NT2/D1 (cell line): ENCODE measurements around the gene TANK.

ENCODE experiments used
- DNase-seq: peaks from one replicate; pipeline ENCODE4 v3.0.0-alpha.2; 2011; ENCODE audit warnings: low read depth, low spot score
- H3K27me3 ChIP-seq: 2 replicates; pipeline ENCODE4 v1.6.0; 2011; ENCODE audit warnings: mild to moderate bottlenecking; ENCODE audit not compliant: insufficient read length, insufficient read depth
- H3K36me3 ChIP-seq: 2 replicates; pipeline ENCODE4 v1.6.1; 2011; ENCODE audit warnings: mild to moderate bottlenecking, low read length, mixed read lengths; ENCODE audit not compliant: insufficient read depth, insufficient read length
- H3K4me1 ChIP-seq: 2 replicates; pipeline ENCODE4 v1.5.1; 2011; ENCODE audit not compliant: insufficient read depth, insufficient read length
- H3K4me3 ChIP-seq: 2 replicates; pipeline ENCODE4 v1.5.1; 2011; ENCODE audit warnings: low read depth; ENCODE audit not compliant: insufficient read length
- H3K9ac ChIP-seq: 2 replicates; pipeline ENCODE4 v1.6.0; 2011; ENCODE audit warnings: low read depth; ENCODE audit not compliant: insufficient read length
- H3K9me3 ChIP-seq: 2 replicates; pipeline ENCODE4 v1.5.1; 2011; ENCODE audit warnings: mild to moderate bottlenecking, low read length; ENCODE audit not compliant: insufficient read depth
- SUZ12 ChIP-seq: IDR thresholded peaks from 2 replicates; pipeline ENCODE4 v1.6.1; 2011; ENCODE audit not compliant: insufficient read length, insufficient read depth; ENCODE audit errors: extremely low read depth
- YY1 ChIP-seq: IDR thresholded peaks from 2 replicates; pipeline ENCODE4 v1.6.1; 2011; ENCODE audit not compliant: insufficient read length, insufficient read depth
- ZNF274 ChIP-seq: IDR thresholded peaks from 2 replicates; pipeline ENCODE4 v1.6.1; 2011; ENCODE audit warnings: mild to moderate bottlenecking, low read depth, low read length

Gene TANK

DNA sequence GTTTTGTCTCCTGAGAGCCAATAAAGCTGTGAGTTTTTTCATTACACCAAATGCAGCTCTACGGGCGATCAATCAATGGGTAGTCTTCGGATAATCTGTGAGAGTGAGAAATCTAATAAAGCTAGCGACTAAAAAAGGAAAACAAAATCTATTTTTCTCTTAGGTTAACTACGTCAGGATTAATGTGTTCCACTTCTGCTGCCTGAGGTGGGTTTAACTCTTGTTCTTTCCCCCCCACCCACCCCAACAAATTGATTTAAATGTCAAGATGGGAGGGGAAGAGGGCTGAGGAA lies 85.0 kb downstream of the TANK start:
- H3K27me3 ChIP-seq = peaks cover 25% of the 10 kb centered on the region
- no peaks in the 10 kb centered on the region for H3K4me1 ChIP-seq
- H3K9me3 ChIP-seq = no peaks in the 10 kb centered on the region
- TF ChIP-seq SUZ12 (no peak), YY1 (no peak), ZNF274 (no peak)
- peak overlapping the region; percentile 62 for H3K9ac ChIP-seq
- H3K4me3 ChIP-seq = peak overlapping the region; percentile 50
- DNase-seq = no peak
- H3K36me3 ChIP-seq = peaks cover 3% of the 10 kb centered on the region

DNA sequence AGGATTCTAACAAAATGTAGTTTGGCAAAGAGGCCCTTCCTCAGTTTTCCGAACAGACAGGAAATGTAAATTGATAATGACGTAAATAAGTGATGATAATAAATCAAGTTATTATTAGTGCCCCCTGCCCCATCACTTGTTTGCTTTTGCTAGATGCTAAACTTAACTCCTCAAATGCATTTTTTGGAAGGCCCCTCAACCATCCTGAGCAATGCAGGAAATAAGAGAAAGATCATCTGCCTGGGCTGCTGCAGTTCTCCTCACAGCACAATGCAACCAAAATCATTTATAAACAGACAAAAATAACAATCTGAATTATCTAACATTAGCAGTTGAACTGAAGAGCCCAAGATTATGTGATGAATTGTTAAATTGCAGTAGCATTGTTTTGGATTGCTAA lies 85.4 kb downstream of the TANK start:
- no peaks in the 10 kb centered on the region for H3K4me1 ChIP-seq
- peaks cover 3% of the 10 kb centered on the region for H3K36me3 ChIP-seq
- peaks cover 20% of the 10 kb centered on the region for H3K27me3 ChIP-seq
- no peak overlapping the region for H3K4me3 ChIP-seq
- DNase-seq = no peak
- H3K9ac ChIP-seq = no peak overlapping the region
- no peak for TF ChIP-seq YY1
- TF ChIP-seq SUZ12 = no peak
- no peak for TF ChIP-seq ZNF274
- H3K9me3 ChIP-seq = no peaks in the 10 kb centered on the region

DNA sequence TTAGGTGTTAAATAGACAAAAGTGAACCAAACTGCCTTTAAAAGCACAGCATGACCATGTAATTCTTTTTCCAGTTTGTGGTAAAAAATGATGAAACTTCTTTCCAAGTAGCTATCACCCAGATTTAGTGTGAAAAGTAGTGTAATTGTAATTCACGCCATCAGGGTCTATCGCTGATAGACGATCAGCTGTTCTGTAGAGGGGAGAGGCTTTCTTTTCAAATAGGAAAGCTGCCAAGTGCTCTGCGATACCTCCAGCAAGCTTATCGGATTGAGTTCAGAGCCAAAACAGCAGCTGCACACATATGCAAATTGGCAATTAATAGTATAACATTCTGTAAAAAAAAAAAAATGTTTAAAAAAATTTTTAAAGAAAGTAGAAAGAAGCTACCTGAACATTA lies 86.1 kb downstream of the TANK start:
- Histone ChIP-seq H3K36me3 (peaks cover 3% of the 10 kb centered on the region), H3K27me3 (peaks cover 14% of the 10 kb centered on the region), H3K4me3 (no peak overlapping the region), H3K9me3 (no peaks in the 10 kb centered on the region), H3K4me1 (no peaks in the 10 kb centered on the region), H3K9ac (no peak overlapping the region)
- no peak for TF ChIP-seq ZNF274
- no peak for TF ChIP-seq SUZ12
- TF ChIP-seq YY1 = no peak
- DNase-seq = no peak

DNA sequence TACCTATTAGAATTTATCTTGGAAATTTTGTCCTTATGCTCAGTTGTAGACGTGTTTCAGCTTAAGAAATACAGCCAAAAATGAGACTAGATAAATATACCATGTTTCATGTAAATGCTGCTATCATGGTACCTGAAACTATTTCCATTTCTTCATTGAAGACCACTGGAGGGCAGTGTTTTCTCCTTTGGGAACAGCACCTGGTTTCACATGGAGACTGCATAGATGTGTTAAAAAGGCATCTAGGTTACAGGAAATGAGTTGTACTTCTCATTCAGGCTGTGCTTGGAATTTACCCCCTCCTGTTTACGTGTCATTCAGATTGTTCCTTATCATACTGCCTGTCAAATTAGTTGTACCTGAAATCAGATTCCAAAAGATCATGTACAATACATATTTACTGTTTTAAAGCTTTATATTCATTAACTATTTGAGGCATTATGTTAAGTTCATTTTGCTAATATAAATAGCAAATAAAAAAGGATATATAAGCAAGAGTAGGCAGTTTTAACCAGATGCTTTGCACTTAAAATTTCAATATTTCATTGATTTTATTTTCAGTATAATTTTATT lies 90.7 kb downstream of the TANK start:
- DNase-seq = peak; percentile 72
- TF ChIP-seq SUZ12 = no peak
- Histone ChIP-seq H3K9me3 (no peaks in the 10 kb centered on the region), H3K36me3 (peaks cover 3% of the 10 kb centered on the region), H3K4me1 (no peaks in the 10 kb centered on the region), H3K4me3 (no peak overlapping the region), H3K9ac (no peak overlapping the region), H3K27me3 (no peaks in the 10 kb centered on the region)

DNA sequence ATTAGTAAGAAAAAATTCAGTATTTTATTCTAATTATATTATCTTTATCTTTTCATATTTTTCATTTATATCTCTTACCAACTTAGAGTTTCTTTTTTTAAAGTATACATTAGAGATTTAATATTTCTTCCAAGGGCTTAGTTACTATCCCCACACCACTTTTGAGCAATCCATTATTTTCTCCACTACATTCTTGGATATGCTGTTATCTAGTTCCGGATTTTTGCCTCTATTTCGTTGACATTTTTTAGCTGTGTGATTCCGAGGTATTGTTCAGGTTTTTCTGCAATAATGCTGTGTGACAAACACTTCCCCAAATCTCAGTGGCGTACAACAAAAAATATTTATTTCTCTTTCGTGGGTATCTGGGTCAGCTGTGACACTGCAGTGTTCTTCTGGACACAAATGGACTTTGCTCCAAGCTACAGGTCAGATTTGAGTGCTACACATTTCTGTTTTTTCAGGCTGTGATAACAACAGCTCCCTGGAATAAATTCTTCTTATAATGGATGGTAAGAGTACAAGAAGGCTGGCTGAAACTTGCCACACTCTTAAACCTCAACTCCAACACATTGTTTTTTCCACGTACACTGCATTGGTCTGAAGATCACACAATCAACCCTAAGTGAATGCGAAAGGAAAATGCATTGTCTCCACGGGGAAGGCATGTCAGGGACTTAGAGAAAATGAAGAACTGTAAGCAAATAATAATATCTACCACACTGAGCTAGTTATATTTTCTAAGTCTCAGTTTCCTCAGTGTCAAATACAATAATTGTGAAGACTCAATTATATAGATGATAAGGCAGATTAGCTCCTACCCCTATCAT lies 97.1 kb downstream of the TANK start:
- DNase-seq = no peak
- Histone ChIP-seq H3K4me3 (no peak overlapping the region), H3K9me3 (no peaks in the 10 kb centered on the region), H3K4me1 (no peaks in the 10 kb centered on the region), H3K27me3 (no peaks in the 10 kb centered on the region), H3K36me3 (no peaks in the 10 kb centered on the region), H3K9ac (no peak overlapping the region)
- TF ChIP-seq ZNF274 (no peak), SUZ12 (no peak), YY1 (no peak)

DNA sequence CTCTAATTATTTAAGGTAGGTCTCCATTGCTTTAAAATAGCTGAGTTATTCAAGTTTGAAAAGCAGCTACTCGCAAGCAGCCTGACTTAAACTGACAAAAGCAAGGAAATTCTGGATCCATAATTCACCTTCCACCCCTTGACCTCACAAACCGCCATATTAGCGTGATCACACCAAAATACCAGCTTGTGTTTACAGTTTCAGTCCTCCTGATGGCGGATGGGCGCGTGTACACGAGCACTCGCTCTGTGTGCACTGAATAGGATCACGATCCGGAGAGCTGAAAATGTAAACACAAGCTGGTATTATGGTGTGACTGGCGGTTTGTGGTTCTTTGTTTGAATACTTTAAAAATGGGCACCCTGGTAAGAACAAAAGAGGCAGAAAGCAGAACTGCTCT lies 105.6 kb downstream of the TANK start:
- no peak for TF ChIP-seq ZNF274
- no peak for TF ChIP-seq YY1
- no peak for TF ChIP-seq SUZ12

DNA sequence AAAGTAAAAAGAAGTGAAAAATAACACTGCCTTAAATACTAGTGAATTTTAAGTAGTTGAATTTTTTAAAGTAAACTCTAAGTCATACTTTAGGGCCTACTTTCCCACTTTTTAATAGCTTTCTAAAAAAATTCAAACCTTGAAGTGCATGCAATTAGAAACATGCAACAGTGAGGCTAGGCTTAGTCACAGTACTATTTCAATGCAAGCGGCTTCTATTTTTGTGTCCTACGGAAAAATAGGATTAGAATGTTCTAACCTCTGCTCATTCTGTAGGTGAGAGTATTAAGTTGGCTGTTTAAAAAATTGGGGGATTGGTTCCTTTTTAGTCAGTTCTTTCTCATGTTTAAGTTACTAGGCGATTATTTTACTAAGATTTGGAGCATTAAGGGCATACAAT lies 108.9 kb downstream of the TANK start:
- Histone ChIP-seq H3K9ac (no peak overlapping the region), H3K27me3 (no peaks in the 10 kb centered on the region), H3K36me3 (no peaks in the 10 kb centered on the region), H3K9me3 (no peaks in the 10 kb centered on the region), H3K4me1 (no peaks in the 10 kb centered on the region), H3K4me3 (no peak overlapping the region)
- TF ChIP-seq SUZ12 = no peak
- TF ChIP-seq YY1 = no peak
- TF ChIP-seq ZNF274 = no peak
- DNase-seq = no peak

More for the DNA sequence above, 105.6 kb downstream of the TANK start:
- H3K9me3 ChIP-seq = no peaks in the 10 kb centered on the region
- H3K27me3 ChIP-seq = no peaks in the 10 kb centered on the region
- no peak overlapping the region for H3K9ac ChIP-seq
- DNase-seq = no peak
- H3K4me1 ChIP-seq = no peaks in the 10 kb centered on the region
- no peaks in the 10 kb centered on the region for H3K36me3 ChIP-seq
- no peak overlapping the region for H3K4me3 ChIP-seq
